Neutrophil (primary cell): Measurements from ENCODE around the gene ADRM1.

Source experiments
- H3K27ac ChIP-seq: fragments of 200-600 bp; sonication (generic); 2 replicates; pipeline ENCODE4 v1.5.1; 2016; ENCODE audit warnings: mild to moderate bottlenecking, moderate library complexity
- H3K27me3 ChIP-seq: fragments of 200-600 bp; sonication (generic); 2 replicates; pipeline ENCODE4 v1.6.0; 2016; ENCODE audit warnings: mild to moderate bottlenecking
- H3K36me3 ChIP-seq: fragments of 200-600 bp; sonication (generic); 2 replicates; pipeline ENCODE4 v1.5.1; 2017
- H3K4me1 ChIP-seq, 2 experiments: fragments of 200-600 bp in 1 of 2; sonication (generic) in 1 of 2; 1 replicate in 1 of 2; 2 replicates in 1 of 2; pipeline versions ENCODE4 v1.5.1 to v1.6.1; 2013 to 2016; ENCODE audit warnings: low read depth in 1 of 2, low read length in 1 of 2, mild to moderate bottlenecking in 1 of 2, moderate library complexity in 1 of 2; ENCODE audit not compliant: control insufficient read depth in 1 of 2, insufficient read depth in 1 of 2
- H3K4me3 ChIP-seq, 2 experiments: fragments of 200-600 bp in 1 of 2; sonication (generic) in 1 of 2; 1 replicate in 1 of 2; 2 replicates in 1 of 2; pipeline ENCODE4 v1.5.1; 2013 to 2016; ENCODE audit warnings: low read depth in 1 of 2, low read length in 1 of 2, mild to moderate bottlenecking in 1 of 2, moderate library complexity in 1 of 2
- H3K9me3 ChIP-seq: fragments of 200-600 bp; sonication (generic); 2 replicates; pipeline ENCODE4 v1.5.1; 2016
- TF ChIP-seq, protein P1 (sequence below): fragments of 200-600 bp; sonication (generic); IDR thresholded peaks from 2 replicates; pipeline ENCODE4 v1.5.1; 2016; ENCODE audit warnings: antibody characterized with exemption

The ADRM1 gene

DNA sequence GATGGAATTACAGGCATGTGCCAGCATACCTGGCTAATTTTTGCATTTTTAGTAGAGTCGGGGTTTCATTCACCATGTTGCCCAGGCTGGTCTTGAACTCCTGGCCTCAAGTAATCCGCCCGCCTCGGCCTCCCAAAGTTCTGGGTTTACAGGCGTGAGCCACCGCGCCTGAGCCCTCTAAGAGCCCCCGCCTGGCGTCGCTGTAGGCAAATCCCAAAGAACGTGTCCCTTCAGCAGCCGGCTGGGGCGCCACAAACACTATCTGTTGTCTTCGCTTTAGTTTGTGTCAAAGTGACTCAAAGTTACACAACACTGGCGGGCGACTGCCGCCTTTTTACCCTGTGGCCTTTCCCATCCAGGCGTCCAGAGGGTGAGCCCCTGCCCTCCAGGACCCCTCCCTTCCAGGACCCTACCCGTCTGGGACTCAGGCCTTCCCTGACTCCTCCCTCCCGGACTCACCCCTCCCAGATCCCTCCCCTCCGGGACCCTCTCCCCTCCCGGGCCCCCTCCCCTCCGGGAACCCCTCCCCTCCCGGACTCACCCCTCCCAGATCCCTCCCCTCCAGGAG lies 940 bp upstream of the ADRM1 start:
- TF ChIP-seq, protein P1, sequence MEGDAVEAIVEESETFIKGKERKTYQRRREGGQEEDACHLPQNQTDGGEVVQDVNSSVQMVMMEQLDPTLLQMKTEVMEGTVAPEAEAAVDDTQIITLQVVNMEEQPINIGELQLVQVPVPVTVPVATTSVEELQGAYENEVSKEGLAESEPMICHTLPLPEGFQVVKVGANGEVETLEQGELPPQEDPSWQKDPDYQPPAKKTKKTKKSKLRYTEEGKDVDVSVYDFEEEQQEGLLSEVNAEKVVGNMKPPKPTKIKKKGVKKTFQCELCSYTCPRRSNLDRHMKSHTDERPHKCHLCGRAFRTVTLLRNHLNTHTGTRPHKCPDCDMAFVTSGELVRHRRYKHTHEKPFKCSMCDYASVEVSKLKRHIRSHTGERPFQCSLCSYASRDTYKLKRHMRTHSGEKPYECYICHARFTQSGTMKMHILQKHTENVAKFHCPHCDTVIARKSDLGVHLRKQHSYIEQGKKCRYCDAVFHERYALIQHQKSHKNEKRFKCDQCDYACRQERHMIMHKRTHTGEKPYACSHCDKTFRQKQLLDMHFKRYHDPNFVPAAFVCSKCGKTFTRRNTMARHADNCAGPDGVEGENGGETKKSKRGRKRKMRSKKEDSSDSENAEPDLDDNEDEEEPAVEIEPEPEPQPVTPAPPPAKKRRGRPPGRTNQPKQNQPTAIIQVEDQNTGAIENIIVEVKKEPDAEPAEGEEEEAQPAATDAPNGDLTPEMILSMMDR: peak; percentile 79
- peak overlapping the region; percentile 75 to 78 for H3K4me3 ChIP-seq
- peaks cover 20 to 33% of the 10 kb centered on the region in 2 experiments for H3K4me1 ChIP-seq
- H3K27ac ChIP-seq: peak overlapping the region; percentile 91
- H3K9me3 ChIP-seq: no peaks in the 10 kb centered on the region
- peaks cover 67% of the 10 kb centered on the region for H3K36me3 ChIP-seq
- no peaks in the 10 kb centered on the region for H3K27me3 ChIP-seq

DNA sequence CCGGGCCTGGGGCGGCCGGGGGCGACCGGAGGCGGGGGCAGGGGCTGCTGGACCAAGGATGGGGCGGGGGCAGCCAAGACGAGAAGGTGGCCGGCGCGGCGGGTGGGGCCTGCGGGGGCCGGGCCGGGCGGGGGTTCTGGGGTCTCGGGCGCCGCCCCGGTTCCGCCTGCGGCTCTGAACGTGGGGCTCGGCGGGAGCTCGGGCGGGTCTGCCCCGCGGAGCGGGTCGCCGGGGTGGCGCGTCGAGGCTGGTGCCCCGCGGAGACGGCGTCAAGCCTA lies 204 bp downstream of the ADRM1 start:
- peaks cover 20 to 33% of the 10 kb centered on the region in 2 experiments for H3K4me1 ChIP-seq

DNA sequence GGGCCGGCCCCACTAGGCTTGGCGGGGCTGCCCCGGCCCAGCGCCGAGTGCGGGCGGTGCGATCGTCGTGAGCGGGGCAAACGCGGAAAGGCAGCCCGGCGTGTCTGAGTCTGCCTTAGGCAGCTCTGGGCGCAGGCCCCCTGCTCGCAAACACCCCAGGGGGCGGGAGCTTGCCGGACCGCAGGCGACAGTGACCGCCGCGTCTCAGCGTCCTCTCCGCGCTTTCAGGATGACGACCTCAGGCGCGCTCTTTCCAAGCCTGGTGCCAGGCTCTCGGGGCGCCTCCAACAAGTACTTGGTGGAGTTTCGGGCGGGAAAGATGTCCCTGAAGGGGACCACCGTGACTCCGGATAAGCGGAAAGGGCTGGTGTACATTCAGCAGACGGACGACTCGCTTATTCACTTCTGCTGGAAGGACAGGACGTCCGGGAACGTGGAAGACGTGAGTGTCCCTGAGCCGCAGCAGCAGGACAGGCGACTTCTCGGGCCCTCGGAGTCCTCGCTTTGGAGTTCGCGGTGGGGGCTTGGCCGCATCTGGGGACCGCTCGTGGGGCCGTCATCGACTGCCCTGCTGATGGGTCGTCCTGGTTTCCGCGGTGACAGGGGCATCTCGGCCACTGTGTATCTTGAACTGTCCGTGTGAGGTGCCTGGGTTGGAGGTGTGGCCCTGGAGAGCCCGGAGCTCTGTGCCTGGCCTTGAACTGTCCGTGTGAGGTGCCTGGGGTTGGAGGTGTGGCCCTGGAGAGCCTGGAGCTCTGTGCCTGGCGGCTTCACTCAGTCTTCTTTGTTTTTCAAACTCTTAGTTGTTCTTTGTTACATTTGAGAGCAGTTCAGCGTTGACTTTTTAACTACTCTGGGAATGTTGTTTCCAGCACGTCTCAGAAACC lies 786 bp downstream of the ADRM1 start:
- Histone ChIP-seq H3K9me3 (no peaks in the 10 kb centered on the region), H3K27me3 (no peaks in the 10 kb centered on the region), H3K4me1 (peaks cover 20 to 33% of the 10 kb centered on the region in 2 experiments), H3K27ac (peak overlapping the region; percentile 91), H3K4me3 (peak overlapping the region; percentile 75 to 78), H3K36me3 (peaks cover 67% of the 10 kb centered on the region)
- TF ChIP-seq, protein P1: no peak

More for the DNA sequence above, 204 bp downstream of the ADRM1 start:
- Histone ChIP-seq H3K4me3 (peak overlapping the region; percentile 75 to 78), H3K27me3 (no peaks in the 10 kb centered on the region), H3K27ac (peak overlapping the region; percentile 91), H3K36me3 (peaks cover 67% of the 10 kb centered on the region), H3K9me3 (no peaks in the 10 kb centered on the region)
- TF ChIP-seq, protein P1: no peak

DNA sequence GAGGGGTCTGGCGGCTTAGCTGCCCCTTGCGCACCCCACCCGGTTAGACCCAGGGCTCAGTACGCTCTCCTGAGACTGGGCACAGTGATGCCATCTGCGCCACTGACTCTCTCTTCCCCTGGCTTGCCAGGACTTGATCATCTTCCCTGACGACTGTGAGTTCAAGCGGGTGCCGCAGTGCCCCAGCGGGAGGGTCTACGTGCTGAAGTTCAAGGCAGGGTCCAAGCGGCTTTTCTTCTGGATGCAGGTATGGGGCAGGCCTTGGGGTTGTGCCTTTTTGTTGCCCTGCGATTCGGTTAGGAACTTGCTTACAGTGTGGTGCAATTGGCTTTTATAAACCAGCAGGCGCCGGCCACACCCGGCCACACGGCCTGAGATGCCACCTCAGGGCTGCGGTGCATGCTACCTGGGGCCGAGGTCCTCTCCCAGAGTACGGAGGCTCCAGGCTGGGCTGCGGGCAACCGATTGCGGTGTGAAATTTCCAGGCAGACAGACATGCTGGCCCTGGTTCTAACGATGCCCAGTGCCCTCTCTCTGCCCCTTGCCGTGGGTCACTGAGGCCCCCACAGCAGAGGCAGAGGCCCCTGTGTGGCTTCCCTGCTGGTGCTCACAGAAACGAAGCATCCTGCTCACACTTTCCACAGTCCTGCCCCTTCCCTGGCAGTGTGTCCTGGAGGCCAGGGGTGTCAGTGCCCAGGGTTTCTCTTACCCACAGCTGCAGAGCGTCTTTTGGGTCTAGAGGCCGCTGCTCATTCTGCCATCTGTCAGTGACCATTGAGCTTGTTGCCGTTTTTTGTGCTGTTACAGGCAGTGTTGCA lies 1.7 kb downstream of the ADRM1 start:
- Histone ChIP-seq H3K27ac (no peak overlapping the region), H3K4me1 (peaks cover 20 to 33% of the 10 kb centered on the region in 2 experiments), H3K9me3 (no peaks in the 10 kb centered on the region), H3K4me3 (peak overlapping the region; percentile 75 to 78), H3K36me3 (peaks cover 67% of the 10 kb centered on the region), H3K27me3 (no peaks in the 10 kb centered on the region)
- TF ChIP-seq, protein P1: no peak

DNA sequence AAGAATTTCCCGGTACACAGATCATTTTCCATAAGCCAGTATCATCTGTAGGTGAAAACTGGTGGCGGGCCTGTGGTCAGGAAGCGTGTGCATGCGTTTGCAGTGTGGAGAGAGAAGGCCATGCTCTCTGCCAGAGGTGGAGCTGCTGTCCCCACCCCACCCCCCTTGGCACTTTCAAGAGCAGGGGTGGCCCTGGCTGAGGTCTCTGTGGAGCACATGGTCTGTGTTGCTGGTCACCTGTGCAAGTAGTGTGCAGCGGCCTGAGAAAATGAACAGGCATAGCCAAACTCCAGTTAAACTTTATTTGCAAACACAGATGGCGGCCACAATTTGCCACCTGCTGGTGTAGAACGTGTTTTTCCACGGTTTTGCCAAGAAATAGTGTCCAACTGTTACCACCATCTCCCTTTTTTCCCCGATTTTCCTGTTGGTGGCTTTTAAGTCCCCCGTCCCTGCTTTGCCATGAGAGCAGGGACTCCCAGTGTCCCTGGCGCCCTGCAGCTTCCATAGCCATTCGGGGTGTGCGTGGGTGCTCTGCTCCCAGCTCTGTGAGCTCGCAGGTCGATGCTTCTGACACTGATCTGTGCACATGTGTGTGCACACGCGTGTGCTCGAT lies 2.5 kb downstream of the ADRM1 start:
- peaks cover 20 to 33% of the 10 kb centered on the region in 2 experiments for H3K4me1 ChIP-seq
- H3K36me3 ChIP-seq: peaks cover 64% of the 10 kb centered on the region
- H3K4me3 ChIP-seq: no peak overlapping the region
- no peak overlapping the region for H3K27ac ChIP-seq
- no peaks in the 10 kb centered on the region for H3K27me3 ChIP-seq
- TF ChIP-seq, protein P1: no peak
- no peaks in the 10 kb centered on the region for H3K9me3 ChIP-seq
